Adrenal gland (tissue), 5 donors: ENCODE results near the gene PGM2.

Experiments
- CTCF ChIP-seq, 6 experiments: fragments of 450-650 bp in 4 of 6; fragments of 200-600 bp in 2 of 6; sonication (generic) in 1 of 6; IDR thresholded peaks; 1 replicate in 5 of 6; 2 replicates in 1 of 6; pipeline versions ENCODE4 v1.5.1 to v1.8.0; 2016 to 2021; ENCODE audit warnings: antibody characterized with exemption in 6 of 6, mild to moderate bottlenecking in 2 of 6, moderate library complexity in 1 of 6
- POLR2A ChIP-seq, 2 donors: fragments of 450-650 bp; IDR thresholded peaks; one replicate each; pipeline ENCODE4 v1.6.1; 2017; ENCODE audit warnings: antibody characterized with exemption in 2 of 2, mild to moderate bottlenecking in 2 of 2, moderate library complexity in 1 of 2
- donor health status: DM: no; HTN: no; CAD: no.

- TF ChIP-seq CTCF (IDR thresholded peaks at IDR 0.05): no peak
- TF ChIP-seq POLR2A (IDR thresholded peaks at IDR 0.05): no peak
Observed at GRCh38 chr4:37905533-37906169, 79.2 kb downstream of the PGM2 start.
